Skeletal muscle cell (primary cell): ENCODE data around the gene DGKI.
A peak's percentile ranks its signal among the peaks of the same experiment; 100 is the strongest.
"Not testable (repeated sequence)": the region's sequence is repeated elsewhere in the genome, so short reads cannot be mapped to it uniquely, and the experiment has no call there.

Source experiments
- DNase-seq: peaks from one replicate; pipeline ENCODE4 v3.0.0-alpha.2; 2010; ENCODE audit warnings: low read depth
- H3K4me3 ChIP-seq: 2 replicates; pipeline ENCODE4 v1.5.1; 2011; ENCODE audit warnings: low read depth, mild to moderate bottlenecking, control low read depth, low read length, moderate library complexity

Gene DGKI

DNA sequence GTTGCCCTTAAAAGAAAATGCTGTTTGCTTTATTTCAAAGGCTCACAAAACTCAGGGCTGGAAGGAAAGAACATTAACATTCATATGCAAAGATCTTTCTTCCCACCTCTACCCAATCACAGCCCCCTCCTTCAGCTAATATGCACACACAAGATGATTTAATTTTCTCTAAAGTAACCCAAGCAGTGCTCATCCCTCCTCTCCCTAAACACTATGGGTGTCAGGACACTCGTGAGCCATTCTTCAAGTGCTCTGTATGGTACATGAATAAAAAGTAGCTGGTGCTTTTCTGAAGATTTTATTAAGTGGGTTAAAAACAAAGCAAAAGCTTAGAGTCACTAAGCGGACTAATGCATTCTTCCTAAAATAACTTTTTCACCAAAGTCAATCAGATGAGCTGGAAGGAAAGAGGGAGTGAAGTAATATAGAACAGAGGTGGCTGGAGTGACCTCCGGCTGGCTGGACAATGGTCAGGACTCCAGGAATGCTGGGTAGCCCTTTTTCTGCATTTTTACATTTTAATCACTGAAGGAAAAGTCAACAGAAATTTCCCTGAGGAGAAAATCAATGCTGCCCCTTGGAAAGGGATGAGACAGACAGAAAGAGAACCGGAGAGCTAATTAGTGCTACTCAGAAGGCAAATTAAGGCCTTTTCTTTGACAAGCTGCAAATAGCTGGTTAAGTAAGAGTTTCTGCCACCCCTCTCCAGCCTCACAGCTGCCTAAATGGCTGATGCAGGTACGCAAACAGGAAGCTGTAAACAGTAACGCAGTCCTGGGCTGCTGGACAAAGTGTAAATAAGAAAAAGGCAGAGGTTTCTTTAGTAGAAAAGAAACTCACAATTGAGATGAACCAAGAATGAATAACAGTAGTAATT lies 6.6 kb downstream of the DGKI start:
- no peak overlapping the region for H3K4me3 ChIP-seq
- DNase-seq: no peak

DNA sequence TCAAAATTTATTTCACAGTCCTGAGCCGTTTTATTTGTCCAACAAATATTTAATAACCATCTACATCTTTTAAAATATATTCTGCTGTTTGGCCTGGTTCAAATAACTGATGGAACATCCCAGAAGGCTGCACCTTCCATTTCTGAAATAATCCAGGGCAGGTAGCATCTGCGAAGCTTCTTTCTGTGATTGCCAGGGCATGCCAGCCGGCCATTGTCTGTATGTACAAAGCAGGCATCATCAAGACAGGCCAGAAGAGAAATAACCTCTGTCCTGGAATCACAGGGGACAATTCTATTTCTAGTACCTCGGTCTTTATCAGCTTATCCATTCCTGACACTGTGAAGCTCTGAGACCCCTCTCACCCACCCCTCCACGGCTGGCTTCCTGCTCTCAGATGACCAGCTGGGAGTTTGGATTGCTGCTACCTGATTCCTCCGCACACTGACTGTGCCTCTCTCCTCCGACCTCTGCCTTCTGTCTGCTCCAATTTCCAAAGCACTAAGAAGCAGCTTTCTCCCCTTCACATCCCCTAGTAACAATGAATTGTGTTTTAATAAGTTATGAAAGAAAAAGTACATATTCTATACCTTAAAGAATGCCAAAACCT lies 8.0 kb downstream of the DGKI start:
- no peak for DNase-seq
- no peak overlapping the region for H3K4me3 ChIP-seq

DNA sequence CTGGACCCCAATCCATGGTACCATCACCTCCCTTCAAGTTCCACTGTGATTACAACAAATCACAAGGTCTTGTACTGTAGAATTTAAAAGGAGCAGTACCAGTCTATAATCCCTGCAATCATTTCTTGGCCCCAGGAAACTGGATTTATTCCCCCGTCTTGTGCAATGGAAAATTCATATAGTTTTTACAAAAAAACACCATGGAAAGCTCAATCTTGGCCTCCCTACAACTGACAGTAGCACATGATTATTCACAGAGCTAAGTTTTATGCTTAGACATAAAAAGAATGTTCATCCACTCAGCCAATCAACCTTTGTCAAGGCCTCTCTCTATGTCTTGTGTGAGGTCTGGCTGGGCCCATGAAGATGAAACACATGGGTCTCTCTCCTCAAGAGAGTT lies 10.2 kb downstream of the DGKI start:
- H3K4me3 ChIP-seq: no peak overlapping the region
- no peak for DNase-seq

DNA sequence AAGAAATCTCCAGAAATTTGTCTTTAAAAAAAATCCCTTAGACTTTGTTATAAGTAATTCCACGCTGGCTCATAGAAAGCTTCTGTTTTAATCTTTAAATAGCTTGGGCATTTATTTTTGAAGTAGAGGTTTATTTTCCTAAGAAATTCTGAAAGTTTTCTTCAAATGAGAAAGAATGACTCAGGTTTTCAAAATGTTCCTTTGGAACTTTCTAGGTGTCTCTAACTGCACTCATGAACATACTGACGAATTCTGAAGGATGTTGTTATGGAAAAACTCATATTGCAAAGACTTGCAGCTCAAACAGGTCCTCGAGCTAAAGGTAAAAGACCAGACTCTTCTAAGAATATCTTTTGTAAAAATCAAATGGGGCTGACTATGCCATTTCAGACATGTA lies 10.7 kb downstream of the DGKI start:
- DNase-seq: no peak
- no peak overlapping the region for H3K4me3 ChIP-seq

DNA sequence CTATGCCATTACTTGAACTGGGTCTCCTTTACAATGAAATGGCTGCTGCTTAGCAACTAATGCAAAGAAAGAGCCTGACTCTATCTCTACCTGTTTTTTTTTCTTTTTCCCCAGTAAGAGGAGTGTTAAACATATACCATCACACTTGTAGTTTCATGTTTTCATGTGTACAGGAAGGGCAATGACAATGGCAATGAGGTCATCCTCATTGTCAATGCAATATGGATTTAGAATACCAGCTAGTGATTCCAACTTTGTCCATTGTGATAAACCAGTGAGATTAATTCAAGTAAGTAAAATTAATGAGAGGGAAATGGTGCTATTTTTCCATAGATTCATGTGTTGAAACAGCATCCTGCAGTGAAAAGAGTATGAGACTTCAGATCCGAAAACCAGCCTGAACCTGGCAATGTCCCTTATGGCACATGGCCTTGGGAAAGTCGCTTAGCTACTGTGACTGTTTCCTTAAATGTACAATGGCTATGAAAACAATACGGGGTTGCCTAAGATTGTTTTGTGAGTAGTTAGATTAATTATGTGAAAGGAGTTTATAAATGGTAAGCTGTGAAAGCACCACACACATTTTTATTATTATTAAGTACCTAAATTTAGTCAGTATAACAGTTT lies 11.2 kb downstream of the DGKI start:
- no peak overlapping the region for H3K4me3 ChIP-seq
- no peak for DNase-seq

DNA sequence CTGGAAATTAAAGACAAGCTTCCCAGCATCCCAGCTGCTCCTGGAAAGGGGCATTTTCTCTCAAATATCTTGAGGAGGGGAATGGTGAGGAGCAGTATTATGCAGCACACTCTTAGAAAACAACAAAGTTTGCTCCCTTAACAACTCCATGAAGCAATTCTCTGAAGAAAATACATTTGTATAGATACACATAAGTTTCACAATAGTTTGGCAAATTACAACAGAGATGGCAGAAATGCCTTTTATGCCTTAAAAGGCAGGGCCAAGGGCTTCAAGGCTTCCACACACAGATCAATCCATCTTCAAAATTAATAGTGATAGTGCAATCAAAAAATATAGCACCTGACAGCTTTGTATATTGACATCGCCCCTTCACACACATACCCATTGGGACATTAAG lies 12.2 kb downstream of the DGKI start:
- DNase-seq: no peak
- no peak overlapping the region for H3K4me3 ChIP-seq

- H3K4me3 ChIP-seq, DNase-seq: not testable (repeated sequence)
These were observed 13.8 kb downstream of the DGKI start for GRCh38 chr7:137832990-137833389.

- H3K4me3 ChIP-seq: no peak overlapping the region
- no peak for DNase-seq
These were observed 14.4 kb downstream of the DGKI start for GRCh38 chr7:137832382-137832781.

DNA sequence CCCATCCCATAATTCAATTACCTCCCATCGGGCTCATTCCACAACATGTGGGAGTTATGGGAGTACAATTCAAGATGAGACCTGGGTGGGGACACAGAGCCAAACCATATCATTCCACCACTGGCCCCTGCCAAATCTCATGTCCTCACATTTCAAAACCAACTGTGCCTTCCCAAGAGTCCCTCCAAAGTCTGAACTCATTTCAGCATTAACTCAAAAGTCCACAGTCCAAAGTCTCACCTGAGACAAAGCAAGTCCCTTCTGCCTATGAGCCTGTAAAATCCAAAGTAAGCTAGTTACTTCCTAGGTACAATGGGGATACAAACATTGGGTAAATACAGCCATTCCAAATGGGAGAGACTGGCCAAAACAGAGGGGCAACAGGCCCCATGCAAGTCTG lies 15.2 kb downstream of the DGKI start:
- DNase-seq, H3K4me3 ChIP-seq: not testable (repeated sequence)

DNA sequence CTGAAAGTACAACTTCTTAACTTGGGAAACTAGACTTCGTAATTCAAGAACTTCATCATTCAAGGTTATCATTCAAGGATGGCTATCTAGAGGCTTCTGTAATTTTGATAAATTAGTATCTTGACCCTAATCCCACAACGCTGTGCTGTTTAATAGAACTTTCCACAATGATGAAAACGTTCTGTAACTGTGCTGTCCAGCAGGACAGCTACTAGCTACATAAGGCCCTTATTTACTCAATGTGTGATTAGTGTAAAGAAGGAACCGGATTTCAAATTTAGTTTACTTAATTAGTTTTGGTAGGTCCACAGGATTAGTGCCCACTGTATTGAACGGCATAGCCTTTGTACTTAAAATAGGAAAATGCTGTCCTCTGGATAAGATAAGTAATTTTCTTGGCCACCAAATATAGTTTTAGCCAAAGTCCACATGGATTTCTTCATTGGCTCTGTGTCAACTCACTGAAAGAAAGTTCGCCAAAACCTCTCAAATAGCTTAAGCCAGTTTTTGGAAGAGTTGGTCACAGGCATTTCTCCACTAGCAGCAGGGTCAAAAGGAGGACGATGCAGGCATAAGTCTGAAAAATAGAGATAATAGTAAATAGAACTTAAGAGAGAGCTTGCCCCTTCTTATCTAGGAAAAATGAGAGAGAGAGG lies 17.3 kb downstream of the DGKI start:
- no peak overlapping the region for H3K4me3 ChIP-seq
- no peak for DNase-seq

- DNase-seq: no peak
- no peak overlapping the region for H3K4me3 ChIP-seq
These were observed 18.3 kb downstream of the DGKI start for GRCh38 chr7:137828456-137828855.

GRCh38 chr7:137825489-137825888 lies 21.3 kb downstream of the DGKI start:
- DNase-seq: no peak
- H3K4me3 ChIP-seq: no peak overlapping the region

GRCh38 chr7:137820677-137821420 lies 25.9 kb downstream of the DGKI start:
- H3K4me3 ChIP-seq: peak overlapping the region; percentile 4

DNA sequence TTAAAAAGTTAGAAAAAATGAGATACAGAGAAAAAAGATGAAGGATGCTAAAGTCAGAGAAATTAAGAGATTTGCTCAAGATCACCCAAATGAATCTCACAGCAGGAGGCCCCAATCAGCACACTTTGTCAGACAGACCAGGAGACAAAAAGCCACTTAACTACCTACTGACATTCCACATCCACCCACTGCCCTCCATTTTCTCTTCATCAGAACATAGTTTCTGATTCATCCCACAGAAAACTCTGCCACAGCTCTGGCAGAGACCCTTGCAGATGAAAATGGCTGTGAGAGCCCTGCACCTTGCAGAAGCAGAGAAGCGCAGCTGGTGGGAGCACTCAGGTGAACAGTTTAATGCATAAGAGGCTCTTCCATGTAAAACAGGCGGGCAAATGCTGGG lies 26.6 kb downstream of the DGKI start:
- no peak overlapping the region for H3K4me3 ChIP-seq
- no peak for DNase-seq

More at GRCh38 chr7:137820677-137821420, 25.9 kb downstream of the DGKI start:
- DNase-seq: peak; percentile 56

GRCh38 chr7:137818036-137818435 lies 28.7 kb downstream of the DGKI start:
- H3K4me3 ChIP-seq: no peak overlapping the region
- DNase-seq: no peak

DNA sequence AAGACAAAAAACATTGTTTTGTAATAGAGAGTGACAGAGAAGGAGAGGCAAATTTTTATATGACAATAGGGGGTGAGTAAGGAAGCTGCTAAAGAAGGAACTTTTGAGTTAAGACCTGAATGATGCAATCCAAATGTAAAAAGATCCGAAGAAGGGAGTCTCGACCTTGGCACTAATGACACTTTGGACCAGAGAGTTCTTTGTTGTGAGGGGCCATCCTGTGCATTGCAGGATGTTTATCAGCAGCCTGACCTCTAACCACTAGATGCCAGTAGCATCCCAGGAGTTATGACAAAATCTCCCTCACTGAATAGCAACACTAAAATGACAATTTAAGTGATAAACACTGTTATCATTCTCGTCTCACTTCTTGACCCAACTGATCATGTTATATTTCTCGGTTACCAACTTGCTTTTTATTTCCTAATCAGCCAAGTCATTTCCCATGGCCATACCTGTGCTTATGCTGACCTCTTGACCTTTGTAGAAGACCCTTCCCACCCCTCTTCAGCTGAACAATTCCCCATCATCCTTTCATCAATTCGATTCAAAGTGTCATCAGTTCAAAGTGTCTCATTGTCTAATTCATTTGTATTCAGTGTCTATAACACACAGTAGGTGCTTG lies 30.0 kb downstream of the DGKI start:
- no peak for DNase-seq
- H3K4me3 ChIP-seq: no peak overlapping the region

DNA sequence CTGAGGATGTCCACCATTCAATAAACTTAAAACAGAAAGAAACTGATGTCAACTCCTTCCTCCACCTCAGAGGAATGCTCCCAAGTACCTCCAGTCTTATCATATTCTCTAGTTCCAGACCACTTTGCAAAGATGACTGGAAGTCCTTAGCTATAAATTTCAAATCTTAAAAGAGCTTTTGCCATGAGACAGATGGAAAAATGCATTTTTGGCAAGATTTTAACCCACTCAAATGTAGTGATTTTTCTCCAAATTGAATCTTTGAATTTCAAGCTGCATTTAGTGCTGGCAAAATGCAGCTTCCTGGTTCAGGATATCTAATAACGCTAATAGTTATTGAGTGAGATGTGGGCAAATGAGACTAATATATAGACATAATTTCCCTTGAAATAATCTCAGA lies 33.2 kb downstream of the DGKI start:
- DNase-seq: no peak
- H3K4me3 ChIP-seq: no peak overlapping the region

DNA sequence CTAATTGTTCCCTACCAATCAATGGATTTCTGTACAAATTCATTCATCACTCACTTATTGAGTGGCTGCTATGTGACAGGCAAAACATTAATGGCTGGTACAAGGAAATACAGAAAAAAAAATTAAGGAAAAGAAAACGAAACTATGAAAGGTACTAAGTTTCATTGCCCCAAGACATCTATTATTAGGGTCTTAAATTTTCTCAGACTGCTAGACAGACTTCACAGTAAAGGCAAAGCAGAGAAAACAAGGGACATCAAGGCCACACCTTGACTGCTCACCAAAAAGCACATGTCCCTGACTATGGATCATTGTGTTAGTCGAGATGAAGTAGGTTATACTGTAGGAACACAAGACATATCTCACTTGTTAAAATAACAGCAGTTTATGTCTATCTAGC lies 36.5 kb downstream of the DGKI start:
- H3K4me3 ChIP-seq: no peak overlapping the region
- DNase-seq: no peak

DNA sequence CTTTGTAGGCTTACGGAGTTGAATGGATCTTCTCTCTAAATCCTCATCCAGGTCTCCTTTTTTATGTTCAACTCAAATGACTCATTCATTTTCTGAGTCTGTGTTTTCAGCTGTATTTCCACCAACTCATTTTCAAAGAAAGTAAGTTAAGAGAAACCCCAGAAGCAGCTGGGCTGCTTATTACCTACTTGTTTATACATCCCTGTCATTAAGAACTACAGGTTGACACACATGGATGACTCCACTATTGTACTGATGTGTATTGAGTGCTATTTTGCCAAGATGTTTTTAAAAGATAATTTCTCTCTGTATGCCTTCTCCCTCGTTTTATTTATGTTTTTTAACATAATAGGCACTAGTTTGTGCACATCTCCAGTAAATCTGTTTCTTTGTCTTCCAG lies 41.9 kb downstream of the DGKI start:
- H3K4me3 ChIP-seq: no peak overlapping the region
- no peak for DNase-seq
